GM19035 (cell line): ENCODE results near the gene CNTNAP4.
A peak's percentile ranks its signal among the peaks of the same experiment; 100 is the strongest.

Experiments
- ATAC-seq: cut with Tn5 transposase; IDR thresholded peaks from one replicate; pipeline ENCODE4 v1.9.1; 2021; ENCODE audit not compliant: unreplicated experiment

Gene CNTNAP4

DNA sequence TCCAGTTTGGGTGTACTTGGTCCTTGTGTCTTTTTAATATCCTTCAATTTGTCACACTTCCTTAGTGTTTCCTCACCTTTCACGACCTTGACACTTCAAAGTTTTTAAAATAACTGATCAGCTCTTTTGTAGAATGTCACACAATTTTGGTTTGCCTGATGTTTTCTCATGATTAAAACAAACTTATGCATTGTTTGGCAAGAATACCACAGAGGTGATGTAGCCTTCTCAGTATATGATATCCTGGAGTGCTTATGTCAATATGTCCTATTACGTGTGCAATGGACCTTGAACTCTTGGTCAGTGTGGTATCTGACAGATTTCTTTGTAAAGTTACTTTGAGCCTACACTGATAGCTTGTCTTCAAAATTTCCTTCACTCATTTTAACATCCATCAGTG lies 297.4 kb downstream of the CNTNAP4 start:
- ATAC-seq: no peak

GRCh38 chr16:76576526-76576925 lies 299.3 kb downstream of the CNTNAP4 start:
- no peak for ATAC-seq

DNA sequence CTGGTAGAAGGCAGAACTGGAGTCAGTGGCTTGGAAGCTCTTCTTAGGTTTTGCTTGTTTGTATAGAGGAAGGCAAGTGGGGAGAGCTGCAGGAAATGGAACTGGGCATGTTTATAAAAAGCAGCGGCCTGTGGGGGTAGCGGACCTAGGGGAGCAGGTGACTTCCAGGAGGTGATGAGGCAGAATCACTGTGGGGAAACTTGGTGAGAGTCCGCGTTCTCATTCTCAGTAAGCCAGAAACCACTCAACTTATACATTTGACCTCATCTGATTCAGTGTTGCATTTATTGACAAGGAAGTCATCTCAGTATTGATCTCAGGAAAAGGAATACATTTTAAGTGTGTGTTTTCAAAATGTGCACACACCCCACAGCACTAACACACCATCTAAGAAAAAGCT lies 299.8 kb downstream of the CNTNAP4 start:
- ATAC-seq: peak; percentile 80

DNA sequence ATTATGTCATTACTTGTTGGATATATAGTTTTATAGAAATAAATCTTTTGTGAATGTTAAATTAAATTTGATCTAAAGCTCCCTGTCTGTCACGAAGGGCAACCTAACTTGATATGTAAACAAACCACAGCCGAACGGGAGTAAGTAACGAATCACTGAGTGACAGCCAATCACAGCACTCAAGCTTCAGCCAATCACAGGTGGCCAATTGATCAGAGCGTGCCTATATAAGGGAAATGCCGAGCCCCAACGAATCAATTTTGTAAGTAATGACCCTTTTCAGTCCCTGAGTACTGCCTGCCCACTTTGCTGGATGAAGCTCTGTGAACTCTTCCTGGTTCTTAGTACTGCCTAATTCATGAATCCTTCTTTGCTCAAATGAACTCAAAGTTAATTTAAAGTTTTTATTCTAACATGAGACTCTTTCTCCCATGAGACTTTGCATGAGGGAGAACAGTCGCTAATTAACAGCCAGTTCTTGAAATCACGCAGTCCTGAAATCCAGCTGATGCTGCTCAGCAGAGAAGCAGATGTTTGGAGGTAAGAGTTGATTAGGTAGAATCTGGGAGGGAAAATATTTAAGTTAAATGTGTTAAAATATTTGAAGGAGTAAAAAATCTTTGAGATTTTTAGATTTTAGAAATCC lies 302.2 kb downstream of the CNTNAP4 start:
- ATAC-seq: no peak

DNA sequence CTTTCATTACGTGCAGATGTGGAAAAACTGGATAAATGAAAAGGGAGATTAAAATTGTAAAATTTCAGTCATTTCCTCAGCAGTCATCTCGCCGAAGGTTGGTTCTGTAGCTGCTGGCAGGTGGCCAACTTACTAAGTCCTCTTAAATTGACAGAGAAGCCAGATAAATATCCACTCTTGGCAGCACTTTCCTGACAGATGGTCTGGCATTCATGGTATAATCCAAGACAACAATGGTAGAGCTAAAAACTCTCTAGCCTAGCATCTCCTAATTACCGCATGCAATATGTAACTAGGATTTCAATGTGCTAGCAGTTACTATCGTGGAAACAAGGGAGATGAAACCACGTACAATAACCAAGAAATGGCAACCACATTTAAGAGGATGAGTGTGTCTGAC lies 306.3 kb downstream of the CNTNAP4 start:
- no peak for ATAC-seq

- no peak for ATAC-seq
These were observed 306.7 kb downstream of the CNTNAP4 start for GRCh38 chr16:76583945-76584344.

DNA sequence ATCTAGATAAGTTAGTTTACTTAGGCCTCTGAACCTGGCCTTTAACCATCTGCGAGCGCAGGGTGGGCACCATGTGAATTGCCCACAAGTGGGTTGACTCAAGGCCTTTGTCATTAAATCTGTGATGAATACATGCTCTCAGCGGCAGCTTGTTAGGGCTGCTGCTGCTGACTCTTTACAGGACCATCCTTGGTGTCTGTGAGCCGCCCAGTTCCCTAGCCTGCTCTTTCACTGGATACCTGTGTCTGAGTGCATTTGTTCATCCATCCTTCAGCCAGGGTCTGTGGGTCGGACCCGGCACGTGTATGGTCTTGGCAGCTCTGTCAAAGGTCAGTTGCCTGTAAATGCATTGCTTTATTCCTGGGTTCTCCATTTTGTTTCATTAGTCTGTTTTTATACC lies 321.3 kb downstream of the CNTNAP4 start:
- no peak for ATAC-seq

- no peak for ATAC-seq
These were observed 330.1 kb downstream of the CNTNAP4 start for GRCh38 chr16:76607317-76607716.
